SIG-M5 (cell line): ENCODE measurements around the gene ACADS.
"Not testable (repeated sequence)": the region's sequence is repeated elsewhere in the genome, so short reads cannot be mapped to it uniquely, and the experiment has no call there.

Experiments
- DNase-seq: peaks from one replicate; lab custom pipeline; 2025; lab: John Stamatoyannopoulos, UW

ACADS gene

DNA sequence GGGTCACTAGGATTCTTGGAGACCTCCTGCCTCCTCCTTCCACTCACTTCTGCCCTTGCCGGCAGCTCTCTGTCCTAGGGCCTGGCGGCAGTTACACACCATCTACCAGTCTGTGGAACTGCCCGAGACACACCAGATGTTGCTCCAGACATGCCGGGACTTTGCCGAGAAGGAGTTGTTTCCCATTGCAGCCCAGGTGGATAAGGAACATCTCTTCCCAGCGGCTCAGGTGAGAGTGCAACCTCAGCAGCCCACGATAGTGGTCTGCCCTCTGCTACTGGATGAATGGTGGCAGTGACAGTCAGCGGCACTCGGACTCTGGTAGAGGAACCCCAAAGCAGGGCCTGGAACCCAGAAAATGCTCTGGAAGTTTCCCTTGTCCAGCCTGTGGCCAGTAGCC lies 1.3 kb downstream of the ACADS start:
- no peak for DNase-seq

- not testable (repeated sequence) for DNase-seq
Measured at GRCh38 chr12:120732198-120732597, 6.6 kb downstream of the ACADS start.

DNA sequence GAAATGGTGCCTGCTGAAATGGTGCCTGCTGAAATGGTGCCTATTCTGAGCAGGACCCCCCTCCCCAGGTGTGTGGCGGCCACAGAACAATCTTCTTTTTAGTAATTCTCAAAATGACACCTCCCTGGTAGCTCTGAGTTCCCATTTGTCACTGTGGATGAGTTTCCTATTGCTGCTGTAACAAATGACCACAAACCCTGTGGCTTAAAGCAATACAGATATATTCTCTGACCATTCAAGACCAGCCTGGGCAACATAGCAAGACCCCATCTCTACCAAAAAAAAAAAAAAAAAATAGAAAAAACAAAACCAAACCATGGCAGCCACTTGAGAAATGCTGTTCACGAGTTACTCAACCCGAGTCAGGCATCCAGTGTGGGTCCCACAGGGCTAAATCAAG lies 7.9 kb downstream of the ACADS start:
- no peak for DNase-seq

GRCh38 chr12:120734210-120734609 lies 8.6 kb downstream of the ACADS start:
- no peak for DNase-seq

GRCh38 chr12:120735181-120735580 lies 9.6 kb downstream of the ACADS start:
- DNase-seq: no peak

GRCh38 chr12:120736404-120737331 lies 11.0 kb downstream of the ACADS start:
- no peak for DNase-seq

GRCh38 chr12:120737557-120738251 lies 12.1 kb downstream of the ACADS start:
- no peak for DNase-seq

DNA sequence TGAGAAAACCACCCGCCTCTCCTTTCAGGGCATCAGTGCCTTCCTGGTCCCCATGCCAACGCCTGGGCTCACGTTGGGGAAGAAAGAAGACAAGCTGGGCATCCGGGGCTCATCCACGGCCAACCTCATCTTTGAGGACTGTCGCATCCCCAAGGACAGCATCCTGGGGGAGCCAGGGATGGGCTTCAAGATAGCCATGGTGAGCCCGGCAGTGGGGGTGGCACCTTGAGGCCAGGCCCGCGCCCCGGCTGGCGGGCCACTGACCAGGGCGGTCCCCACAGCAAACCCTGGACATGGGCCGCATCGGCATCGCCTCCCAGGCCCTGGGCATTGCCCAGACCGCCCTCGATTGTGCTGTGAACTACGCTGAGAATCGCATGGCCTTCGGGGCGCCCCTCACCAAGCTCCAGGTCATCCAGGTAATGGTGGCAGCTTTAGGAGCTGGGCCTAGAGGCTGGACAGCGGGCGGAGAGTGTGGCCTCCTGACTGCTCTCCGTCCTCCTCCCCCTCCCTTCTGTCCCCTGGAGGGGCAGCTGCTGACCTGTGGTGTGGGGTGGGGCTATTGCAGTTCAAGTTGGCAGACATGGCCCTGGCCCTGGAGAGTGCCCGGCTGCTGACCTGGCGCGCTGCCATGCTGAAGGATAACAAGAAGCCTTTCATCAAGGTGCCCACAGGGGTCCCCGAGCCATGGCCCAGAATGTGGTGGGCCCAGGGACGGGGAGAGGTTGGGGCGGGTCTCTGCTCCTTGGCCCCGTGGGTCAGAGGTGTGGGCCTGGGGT lies 12.8 kb downstream of the ACADS start:
- no peak for DNase-seq

DNA sequence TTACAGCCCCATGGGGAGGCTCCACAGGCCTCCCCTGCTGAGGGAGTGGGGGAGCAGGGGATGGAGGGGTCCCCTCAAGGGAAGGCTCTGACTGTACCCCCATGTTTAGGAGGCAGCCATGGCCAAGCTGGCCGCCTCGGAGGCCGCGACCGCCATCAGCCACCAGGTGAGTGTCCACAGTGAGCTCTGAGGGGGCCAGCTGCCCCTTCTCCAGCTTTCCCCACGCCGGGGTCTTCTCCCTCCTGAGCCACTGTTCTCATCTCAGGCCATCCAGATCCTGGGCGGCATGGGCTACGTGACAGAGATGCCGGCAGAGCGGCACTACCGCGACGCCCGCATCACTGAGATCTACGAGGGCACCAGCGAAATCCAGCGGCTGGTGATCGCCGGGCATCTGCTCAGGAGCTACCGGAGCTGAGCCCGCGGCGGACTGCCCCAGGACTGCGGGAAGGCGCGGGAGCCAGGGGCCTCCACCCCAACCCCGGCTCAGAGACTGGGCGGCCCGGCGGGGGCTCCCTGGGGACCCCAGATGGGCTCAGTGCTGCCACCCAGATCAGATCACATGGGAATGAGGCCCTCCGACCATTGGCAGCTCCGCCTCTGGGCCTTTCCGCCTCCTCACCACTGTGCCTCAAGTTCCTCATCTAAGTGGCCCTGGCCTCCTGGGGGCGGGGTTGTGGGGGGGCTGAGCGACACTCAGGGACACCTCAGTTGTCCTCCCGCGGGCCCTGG lies 13.6 kb downstream of the ACADS start:
- DNase-seq: no peak

DNA sequence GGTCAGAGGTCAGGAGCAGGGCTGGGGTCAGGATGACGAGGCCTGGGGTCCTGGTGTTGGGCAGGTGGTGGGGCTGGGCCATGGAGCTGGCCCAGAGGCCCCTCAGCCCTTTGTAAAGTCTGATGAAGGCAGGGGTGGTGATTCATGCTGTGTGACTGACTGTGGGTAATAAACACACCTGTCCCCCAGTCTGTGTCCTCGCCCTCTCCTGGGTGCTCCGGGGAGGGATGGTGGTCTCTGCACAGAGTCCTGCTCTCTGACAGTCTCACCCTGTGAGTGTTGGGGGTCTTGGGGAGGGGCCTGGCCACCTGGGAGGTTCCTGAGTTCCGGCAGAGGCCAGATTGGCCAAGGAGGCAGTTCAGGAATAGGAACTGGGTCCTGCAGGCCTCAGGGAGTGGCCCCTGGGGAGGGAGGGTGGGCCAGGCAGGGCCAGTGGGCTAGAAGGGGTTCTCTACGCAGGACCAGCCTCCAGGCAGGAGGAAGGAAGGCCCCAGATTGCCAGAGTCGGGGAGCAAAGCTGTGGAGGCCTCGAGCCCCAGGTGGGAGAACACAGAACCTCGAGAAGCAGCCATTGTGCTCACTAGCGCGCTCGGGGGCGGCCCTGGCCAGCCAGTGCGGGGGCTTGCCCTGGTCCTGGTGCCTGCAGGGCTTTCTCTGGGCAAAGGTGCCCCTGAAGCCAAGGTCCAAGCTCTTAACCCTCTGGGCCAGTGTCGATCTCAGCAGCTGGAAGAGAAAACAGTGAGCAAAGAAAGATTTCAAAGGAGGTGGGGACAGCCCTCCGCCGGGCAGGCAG lies 14.4 kb downstream of the ACADS start:
- DNase-seq: no peak

- DNase-seq: no peak
Measured at GRCh38 chr12:120740871-120741270, 15.2 kb downstream of the ACADS start.

- no peak for DNase-seq
Measured at GRCh38 chr12:120741476-120742421, 16.1 kb downstream of the ACADS start.

DNA sequence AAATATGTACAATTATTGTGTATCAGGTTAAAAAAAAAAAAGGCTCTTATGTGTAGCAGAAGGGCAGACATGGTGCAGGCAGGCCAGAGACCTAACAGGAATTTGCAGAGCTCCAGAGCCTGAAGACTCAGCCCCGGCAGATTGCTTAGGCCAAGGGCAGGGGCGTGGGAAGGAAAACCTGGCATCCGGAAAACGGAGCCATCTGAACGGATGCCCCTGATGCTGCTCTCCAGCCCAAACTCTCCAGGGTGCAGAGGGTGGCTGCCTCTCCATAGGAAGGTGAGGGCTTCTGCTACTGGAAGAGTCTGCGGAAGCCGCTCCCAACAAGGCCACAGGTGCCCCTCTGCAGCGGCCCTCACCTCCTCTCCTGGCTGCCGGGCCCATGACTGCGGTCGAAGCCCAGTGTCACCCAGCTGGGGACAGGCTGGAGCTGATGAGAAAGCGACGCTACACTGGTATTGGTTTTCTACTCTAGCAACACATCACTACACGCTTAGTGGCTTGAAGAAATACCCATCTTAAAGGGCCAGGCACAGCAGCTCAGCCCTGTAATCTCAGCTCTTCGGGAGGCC lies 19.4 kb downstream of the ACADS start:
- DNase-seq: no peak

GRCh38 chr12:120748242-120748641 lies 22.6 kb downstream of the ACADS start:
- DNase-seq: no peak

- no peak for DNase-seq
Measured at GRCh38 chr12:120749256-120749655, 23.6 kb downstream of the ACADS start.

- DNase-seq: no peak
Measured at GRCh38 chr12:120750806-120751205, 25.2 kb downstream of the ACADS start.

DNA sequence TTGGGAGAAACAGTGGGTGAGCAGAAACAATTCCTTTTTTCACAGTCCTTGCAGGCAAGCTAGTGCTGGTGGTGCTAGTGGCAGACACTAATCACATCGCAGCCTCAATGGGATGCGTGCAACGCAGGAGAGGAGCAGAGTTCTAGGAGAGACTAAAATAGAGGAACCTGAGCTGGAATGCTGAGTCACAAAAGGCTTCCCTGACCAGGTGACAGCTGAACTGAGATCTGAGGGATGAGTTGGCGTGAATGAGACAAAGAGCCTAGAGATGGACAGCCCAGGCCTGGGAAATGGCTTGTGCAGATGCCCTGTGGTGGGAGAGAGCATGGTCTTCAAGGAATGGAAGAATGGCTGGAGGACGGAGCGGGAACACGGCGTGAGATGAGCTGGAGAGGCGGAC lies 25.8 kb downstream of the ACADS start:
- no peak for DNase-seq

- DNase-seq: no peak
Measured at GRCh38 chr12:120754792-120755191, 29.2 kb downstream of the ACADS start.

DNA sequence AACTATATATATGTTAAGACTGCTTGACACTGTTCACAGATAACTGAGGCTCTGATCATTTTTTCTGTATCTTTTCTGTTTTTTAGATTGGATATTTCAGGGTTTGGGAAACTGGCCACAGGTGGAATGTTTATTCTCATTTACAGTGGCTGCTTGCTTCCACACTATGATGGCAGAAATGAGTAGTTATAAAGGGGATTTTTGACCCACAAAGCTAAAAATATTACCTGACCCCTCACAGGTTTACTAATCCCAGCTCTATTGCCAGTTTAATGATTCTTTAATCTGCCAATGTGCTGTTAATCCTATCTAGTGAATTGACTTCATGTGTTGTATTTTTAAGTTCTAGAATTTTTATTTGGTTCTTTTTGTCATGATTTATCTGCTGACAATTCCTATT lies 29.6 kb downstream of the ACADS start:
- DNase-seq: no peak
